Measurements from ENCODE around the gene FAM131C.
A peak's percentile ranks its signal among the peaks of the same experiment; 100 is the strongest.
"Not testable (repeated sequence)": the region's sequence is repeated elsewhere in the genome, so short reads cannot be mapped to it uniquely, and the experiment has no call there.

The FAM131C gene

GRCh38 chr1:16061989-16062686 is 11.3 kb downstream of the FAM131C start:
- not testable (repeated sequence) for DNase-seq (ENCODE audit: low read depth in 2 of 3, low spot score in 1 of 3)

- no peak for DNase-seq (ENCODE audit: low read depth in 2 of 3, low spot score in 1 of 3)
Measured at GRCh38 chr1:16061266-16061665, 12.2 kb downstream of the FAM131C start.

GRCh38 chr1:16058394-16059120 is 14.9 kb downstream of the FAM131C start:
- not testable (repeated sequence) for DNase-seq (ENCODE audit: low read depth in 2 of 3, low spot score in 1 of 3)

GRCh38 chr1:16057314-16057915 is 16.0 kb downstream of the FAM131C start:
- not testable (repeated sequence) for DNase-seq (ENCODE audit: low read depth in 2 of 3, low spot score in 1 of 3)

GRCh38 chr1:16056521-16056912 is 16.9 kb downstream of the FAM131C start:
- not testable (repeated sequence) for DNase-seq (ENCODE audit: low read depth in 2 of 3, low spot score in 1 of 3)

GRCh38 chr1:16055613-16056520 is 17.6 kb downstream of the FAM131C start:
- DNase-seq (ENCODE audit: low read depth in 2 of 3, low spot score in 1 of 3): peak; percentile 52 to 91 (median 80)

- no peak for DNase-seq (ENCODE audit: low read depth in 2 of 3, low spot score in 1 of 3)
Measured at GRCh38 chr1:16054598-16055540, 18.6 kb downstream of the FAM131C start.

GRCh38 chr1:16053781-16054502 is 19.5 kb downstream of the FAM131C start:
- DNase-seq (ENCODE audit: low read depth in 2 of 3, low spot score in 1 of 3): no peak

- not testable (repeated sequence) for DNase-seq (ENCODE audit: low read depth in 2 of 3, low spot score in 1 of 3)
Measured at GRCh38 chr1:16051949-16052348, 21.5 kb downstream of the FAM131C start.

GRCh38 chr1:16051039-16051438 is 22.4 kb downstream of the FAM131C start:
- no peak for DNase-seq (ENCODE audit: low read depth in 2 of 3, low spot score in 1 of 3)

- DNase-seq (ENCODE audit: low read depth in 2 of 3, low spot score in 1 of 3): no peak
Measured at GRCh38 chr1:16050328-16050727, 23.1 kb downstream of the FAM131C start.

- DNase-seq (ENCODE audit: low read depth in 2 of 3, low spot score in 1 of 3): peak in 1 of 3 donors; percentile 13
Measured at GRCh38 chr1:16048573-16049189, 24.8 kb downstream of the FAM131C start.

- DNase-seq (ENCODE audit: low read depth in 2 of 3, low spot score in 1 of 3): no peak
Measured at GRCh38 chr1:16047791-16048475, 25.5 kb downstream of the FAM131C start.

GRCh38 chr1:16046842-16047241 is 26.6 kb downstream of the FAM131C start:
- DNase-seq (ENCODE audit: low read depth in 2 of 3, low spot score in 1 of 3): no peak

- DNase-seq (ENCODE audit: low read depth in 2 of 3, low spot score in 1 of 3): no peak
Measured at GRCh38 chr1:16043950-16044349, 29.5 kb downstream of the FAM131C start.

- DNase-seq (ENCODE audit: low read depth in 2 of 3, low spot score in 1 of 3): no peak
Measured at GRCh38 chr1:16043521-16043920, 29.9 kb downstream of the FAM131C start, which contains the start of gene CLCNKB. CLCNKB (plus strand) TSS chr1:16043782; CDS start chr1:16044493, 711 bp downstream.

- not testable (repeated sequence) for DNase-seq (ENCODE audit: low read depth in 2 of 3, low spot score in 1 of 3)
Measured at GRCh38 chr1:16042654-16043053, 30.8 kb downstream of the FAM131C start.

GRCh38 chr1:16042096-16042495 is 31.4 kb downstream of the FAM131C start:
- no peak for DNase-seq (ENCODE audit: low read depth in 2 of 3, low spot score in 1 of 3)
